ENCODE measurements around the gene ZFHX2.
A peak's percentile ranks its signal among the peaks of the same experiment; 100 is the strongest.

The ZFHX2 gene

GRCh38 chr14:23572836-23573235, 21.3 kb upstream of the ZFHX2 start:
- DNase-seq (ENCODE audit: low spot score), result no peak

GRCh38 chr14:23572524-23572828, 20.9 kb upstream of the ZFHX2 start:
- DNase-seq (ENCODE audit: low spot score), result no peak

DNA sequence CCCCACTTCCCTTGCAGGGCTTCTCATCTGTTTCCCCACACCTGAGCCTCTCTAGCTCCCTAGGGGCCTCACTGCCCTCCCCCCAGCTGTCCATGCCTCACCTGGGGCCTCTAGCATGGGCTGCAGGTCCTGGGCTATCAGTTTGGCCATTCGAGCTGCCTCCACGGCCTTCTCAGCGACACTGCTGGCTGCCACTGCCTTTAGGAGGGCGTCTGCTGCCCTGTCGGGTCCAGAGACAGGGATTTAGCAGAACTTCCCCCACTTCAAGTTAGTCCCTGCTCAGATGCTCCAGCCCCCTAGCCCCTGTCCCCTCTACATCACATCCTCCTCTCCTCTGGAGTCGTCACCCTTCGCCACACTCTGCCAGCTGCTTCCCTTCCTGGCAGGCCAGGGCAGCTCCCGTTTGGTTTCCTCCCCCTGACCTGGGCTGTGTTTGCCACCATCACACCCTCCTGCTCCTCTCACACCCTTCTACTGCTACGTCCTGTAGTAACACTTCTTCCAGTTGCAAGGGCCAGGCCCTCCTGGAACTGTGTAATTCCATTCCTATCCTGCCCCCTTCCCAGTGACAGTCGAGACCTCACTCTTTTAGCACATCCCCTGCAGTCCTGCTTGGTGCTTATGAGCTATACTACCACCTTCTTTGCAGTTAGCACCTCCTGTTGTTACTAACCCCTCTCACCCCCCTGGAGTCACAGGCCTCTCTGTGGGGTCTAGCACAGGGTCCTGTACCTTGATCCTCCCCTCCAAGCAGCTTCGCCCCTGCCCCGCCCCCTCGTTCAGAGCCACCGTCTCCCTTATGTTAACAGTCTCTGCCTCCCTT, 20.3 kb upstream of the ZFHX2 start:
- no peak for DNase-seq (ENCODE audit: low spot score)

DNA sequence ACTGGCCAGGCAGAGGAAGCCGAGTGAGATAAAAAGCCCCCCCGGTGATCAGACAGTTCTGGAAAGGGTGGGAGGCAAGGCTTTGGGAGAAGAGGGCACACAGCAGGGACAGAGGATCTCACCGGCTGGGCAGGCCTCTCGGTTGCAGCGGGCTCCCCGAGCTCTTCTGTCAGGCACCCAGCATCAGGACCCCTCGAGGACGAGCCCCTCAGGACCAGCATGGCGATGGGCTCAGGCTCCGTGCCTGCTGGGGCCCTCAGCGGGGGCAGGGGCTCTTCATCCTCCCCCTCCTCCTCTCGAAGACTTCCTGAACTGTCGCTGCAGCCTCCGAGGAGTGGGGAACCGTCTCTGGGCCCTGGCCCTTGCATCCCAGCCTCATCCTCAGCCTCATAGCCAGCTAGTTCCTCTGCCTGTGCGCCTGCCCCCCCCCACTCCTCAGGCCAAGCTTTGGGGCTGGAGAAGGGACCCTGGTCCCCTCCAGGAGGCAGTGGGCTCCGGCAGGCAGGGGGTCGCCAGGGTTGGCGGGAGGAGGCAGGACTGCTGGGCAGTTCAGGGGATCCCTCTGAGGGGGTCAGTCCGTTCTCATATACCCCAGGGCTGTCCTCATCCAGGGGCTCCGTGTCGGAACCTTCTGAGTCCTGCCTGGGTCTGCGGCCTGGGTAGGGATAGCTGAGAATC, 19.4 kb upstream of the ZFHX2 start:
- no peak for DNase-seq (ENCODE audit: low spot score)

DNA sequence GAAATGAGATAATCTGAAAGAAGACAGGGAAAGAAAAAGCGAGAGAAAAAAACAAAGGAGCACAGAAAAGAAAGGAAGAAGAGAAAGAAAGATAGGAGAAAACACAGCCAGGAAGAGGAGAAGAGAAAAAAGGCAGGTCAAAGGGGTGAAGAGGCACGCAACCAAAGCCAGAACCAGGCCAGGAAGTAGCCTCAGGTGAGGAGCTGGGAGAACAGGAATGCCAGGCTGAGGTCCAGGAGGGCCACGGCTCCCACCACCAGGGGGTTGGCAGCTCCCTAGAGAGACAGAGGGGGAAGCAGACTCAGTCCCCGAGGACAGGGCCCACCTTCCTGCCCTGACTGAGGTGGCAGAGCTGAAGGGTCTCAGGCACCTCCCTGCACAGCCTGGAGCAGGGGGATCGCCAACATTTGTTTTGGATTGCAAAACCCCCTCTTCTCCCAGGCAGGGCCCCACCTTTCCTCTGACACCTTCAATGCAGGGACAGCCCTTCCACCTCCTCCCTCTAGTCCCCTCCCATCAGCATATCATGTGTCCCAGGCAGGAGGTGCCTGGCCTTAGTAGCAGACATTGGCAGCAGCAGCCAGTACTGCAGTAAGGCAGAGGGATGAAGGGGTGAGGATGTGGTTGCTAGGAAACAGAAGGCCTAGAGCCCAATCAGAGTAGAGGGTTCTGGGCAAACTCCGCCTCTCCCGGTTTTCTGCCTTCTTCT, 18.0 kb upstream of the ZFHX2 start:
- DNase-seq (ENCODE audit: low spot score), result no peak

DNA sequence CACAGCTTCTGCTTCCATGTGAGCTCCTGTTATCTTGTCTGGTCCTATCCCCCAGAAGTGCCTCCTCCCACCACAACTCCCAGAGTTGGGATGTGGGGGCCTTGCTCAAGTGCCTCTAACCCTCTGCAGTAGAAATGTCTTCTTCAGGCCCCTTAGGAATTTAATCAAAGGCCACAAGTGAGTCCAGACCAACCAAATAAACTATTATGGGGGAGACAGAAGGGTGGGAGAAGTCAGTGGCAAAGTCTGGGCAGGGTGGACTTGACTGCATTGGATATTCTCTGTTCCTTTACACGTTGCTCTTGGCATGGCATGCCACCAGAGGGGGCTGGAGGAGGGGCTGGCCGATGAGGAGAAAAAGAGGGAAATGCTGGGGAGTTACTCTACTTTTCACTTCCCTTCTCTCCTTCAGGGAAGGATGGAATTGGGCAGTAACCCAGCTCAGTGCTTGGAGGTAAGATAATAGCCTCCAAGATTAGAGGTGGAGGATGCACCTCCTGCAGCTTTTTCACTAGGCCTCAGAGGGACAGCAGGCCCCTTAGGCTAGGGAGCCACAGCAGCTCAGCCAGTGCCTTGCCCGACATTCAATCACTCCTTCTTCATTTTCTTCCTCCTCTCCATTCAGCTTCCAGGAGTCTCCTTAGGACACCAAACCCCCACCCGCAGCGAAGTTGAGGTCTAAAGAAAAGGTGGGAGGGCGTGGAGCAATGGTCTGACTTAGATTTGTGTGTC, 17.2 kb upstream of the ZFHX2 start:
- DNase-seq (ENCODE audit: low spot score), result no peak

DNA sequence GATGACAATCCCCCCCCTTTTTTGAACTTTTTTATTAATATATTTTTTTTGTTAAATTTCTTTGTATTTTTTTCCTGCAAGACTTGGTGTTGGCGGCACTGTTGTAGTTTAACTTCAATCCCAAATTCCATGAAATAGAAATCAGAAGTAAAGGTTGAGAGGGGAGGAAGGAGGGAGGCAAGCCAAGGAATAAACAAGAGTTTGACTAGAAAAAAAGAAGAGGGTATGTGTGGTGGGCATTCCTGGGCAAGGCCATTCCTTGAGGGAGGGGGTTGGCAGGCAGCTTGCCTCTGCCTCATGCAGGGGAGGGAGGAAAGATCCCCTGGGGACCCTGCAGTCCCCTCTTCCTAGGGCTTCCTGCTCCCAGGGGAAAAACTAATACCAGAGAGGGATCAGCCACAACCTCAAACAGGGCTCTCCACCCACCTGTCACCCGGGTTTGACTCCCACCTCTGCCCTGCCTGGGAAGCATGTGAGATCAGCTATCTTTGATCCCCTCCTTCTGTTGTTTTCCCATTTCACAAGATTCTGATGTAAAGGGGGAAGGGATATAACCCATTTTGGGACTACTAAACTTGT, 16.5 kb upstream of the ZFHX2 start:
- DNase-seq (ENCODE audit: low spot score), result no peak

GRCh38 chr14:23567186-23568020, 15.8 kb upstream of the ZFHX2 start, which contains the start of gene AP1G2:
AP1G2 (minus strand) TSS chr14:23567791; CDS start chr14:23567314, 477 bp downstream.
- DNase-seq (ENCODE audit: low spot score), result peak; percentile 66

- DNase-seq (ENCODE audit: low spot score), result peak; percentile 53
Measured at GRCh38 chr14:23566778-23567185, 15.2 kb upstream of the ZFHX2 start.

- no peak for DNase-seq (ENCODE audit: low spot score)
Measured at GRCh38 chr14:23566112-23566777, 14.7 kb upstream of the ZFHX2 start.

- DNase-seq (ENCODE audit: low spot score), result no peak
Measured at GRCh38 chr14:23565626-23566025, 14.1 kb upstream of the ZFHX2 start.

- no peak for DNase-seq (ENCODE audit: low spot score)
Measured at GRCh38 chr14:23564876-23565275, 13.3 kb upstream of the ZFHX2 start.

DNA sequence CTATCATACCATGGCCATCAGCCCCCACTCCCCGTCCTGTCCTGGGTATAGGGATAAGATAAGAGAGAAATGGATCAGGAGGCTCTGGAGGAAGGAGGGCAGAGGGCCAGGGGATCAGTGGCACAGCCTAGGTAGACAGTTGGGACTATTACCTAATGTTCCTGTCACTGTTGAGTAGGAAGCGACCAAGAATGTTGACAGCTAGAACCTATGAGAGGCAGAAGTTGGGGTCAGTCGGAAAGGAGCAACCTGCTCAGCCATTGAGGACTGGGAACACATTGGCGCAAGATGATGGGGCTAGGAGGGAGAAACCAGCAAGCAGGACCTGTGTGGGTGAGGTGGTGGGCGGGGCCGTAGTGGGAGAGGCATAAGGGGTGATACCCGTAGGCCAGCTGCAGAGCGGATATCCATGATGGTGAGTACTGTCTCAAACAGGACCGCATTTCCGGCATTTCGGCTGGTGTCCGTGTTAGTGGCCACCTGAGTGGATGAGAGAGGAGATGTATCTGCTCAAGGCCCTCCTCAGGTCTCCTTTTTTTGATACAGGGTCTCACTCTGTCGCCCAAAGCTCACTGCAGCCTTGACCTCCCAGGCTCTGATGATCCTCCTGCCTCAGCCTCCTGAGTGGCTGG, 12.7 kb upstream of the ZFHX2 start:
- no peak for DNase-seq (ENCODE audit: low spot score)

DNA sequence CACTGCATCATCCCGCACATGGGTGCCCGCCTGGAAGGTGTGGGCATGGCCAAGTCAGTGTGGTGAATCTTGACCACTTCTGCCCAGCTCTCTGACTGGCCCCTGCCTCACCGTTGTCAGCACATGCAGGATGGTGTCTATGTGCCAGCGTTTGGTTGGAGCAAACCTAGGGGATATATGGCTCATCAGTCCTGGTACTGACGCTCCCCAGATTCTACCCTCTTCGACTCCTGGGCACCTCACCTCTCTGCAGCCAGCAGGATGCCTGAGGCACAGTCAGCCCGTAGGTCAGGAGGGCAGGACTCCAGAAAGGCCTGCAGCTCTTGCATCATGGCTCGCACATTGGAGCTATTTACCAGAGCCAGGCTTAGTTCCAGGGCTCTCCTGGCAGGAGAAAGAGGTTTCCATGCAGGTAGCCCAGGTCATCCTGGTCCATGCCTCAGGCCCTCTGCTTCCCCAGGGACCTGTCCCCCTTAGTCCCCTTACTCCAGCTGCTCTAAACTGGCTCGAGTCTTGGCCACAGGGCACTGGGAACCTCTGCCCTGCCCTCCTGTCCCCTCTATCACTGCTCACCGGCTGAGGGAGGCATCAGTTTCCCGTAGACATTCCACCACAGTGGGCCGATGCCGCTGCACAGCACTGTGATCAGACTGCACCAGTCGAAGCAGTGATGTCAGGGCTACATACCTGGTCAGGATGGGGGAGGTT, 12.1 kb upstream of the ZFHX2 start:
- no peak for DNase-seq (ENCODE audit: low spot score)

DNA sequence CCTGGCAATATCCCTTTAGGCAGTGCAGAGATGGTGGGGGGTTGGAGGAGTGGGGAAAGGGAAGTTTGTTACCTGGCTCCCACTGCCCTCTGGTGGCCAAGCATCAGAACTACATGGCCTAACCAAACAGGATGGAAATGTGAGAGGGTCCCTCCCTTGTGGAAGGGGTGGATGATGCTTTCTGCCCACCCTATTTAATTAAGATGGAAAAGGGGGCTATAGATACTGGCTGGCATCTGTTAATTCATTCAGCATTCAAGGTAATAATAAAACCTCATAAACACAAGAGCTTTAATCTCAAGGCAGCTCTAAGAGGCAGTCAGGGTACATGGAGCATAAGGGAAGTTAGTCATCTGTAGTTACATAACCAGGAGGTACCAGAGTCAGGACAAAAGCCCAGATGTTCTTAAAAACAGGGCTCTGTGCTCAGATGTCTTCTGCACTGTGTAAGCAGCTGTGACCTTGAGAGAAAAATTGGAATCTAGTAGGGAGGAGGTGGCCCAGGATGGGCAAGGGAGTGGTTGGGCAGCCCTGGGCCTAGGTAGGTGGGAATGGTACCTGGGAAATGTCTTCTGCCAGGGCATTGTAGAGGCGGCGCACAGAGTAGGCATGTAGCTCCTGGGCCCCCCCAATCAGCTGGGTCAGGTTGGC, 11.4 kb upstream of the ZFHX2 start:
- DNase-seq (ENCODE audit: low spot score), result peak; percentile 67

GRCh38 chr14:23561873-23562821, 10.6 kb upstream of the ZFHX2 start:
- no peak for DNase-seq (ENCODE audit: low spot score)

DNA sequence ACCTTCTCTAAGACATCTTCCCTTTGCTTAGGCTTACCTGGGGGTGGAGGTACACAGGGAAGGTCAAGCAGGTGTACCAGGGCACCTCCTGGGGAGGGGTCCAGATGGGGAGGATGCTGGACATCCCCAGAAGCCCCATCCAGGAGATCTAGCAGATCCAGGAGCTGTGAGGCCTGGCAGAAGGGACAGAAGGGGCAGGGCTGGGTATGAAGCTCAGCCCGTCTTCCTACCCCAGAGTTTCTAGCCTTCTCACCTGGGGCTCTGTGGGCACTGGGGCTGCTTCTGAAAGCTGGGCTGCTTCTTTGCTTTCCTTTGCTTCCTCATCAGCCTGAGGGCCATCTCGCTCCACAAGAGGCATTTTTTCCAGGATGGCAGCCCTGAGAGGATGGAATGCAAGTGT, 9.7 kb upstream of the ZFHX2 start:
- no peak for DNase-seq (ENCODE audit: low spot score)

Data from hepatic stellate cell (primary cell).